AG09319 (cell line): ENCODE results near the gene IRS2.

Experiments used
- DNase-seq: peaks from one replicate; pipeline ENCODE4 v3.0.0-alpha.2; 2010; ENCODE audit warnings: low read depth; ENCODE audit errors: extremely low read depth
- CTCF ChIP-seq: IDR thresholded peaks from 2 replicates; pipeline ENCODE4 v1.5.1; 2011; ENCODE audit warnings: low read depth, mild to moderate bottlenecking, inconsistent platforms, low read length, moderate library complexity

Gene IRS2

GRCh38 chr13:109787135-109787954, 962 bp upstream of the IRS2 start:
- TF ChIP-seq CTCF, result no peak
- no peak for DNase-seq

DNA sequence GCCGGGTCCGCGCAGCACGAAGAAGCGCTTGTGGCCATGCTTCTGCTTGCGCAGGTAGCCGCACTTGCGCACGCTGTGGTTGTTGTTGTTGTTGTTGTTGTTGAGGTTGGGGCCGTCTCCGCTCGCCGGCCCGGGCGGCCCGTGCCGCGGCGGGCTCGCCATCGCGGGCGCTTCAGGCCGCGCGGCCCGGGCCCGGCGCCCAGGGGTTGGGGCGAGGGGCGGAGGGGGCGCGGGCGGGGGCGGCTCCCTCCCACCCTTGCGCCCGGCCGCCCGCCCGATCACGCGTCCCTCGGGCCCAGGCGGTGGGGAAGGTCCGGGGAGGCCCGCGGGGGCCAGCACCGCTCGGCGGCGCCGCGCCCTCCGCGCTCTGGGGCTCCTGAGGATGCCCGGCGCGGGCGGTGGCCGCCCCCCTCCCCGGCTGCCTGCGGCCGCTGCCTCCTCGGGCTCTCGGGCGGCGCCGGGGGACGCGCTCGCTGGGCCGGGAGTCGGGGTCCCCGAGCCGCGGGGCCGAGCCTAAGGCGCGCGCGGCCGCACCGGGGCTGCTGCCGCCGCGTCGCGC, 412 bp downstream of the IRS2 start:
- no peak for DNase-seq
- no peak for TF ChIP-seq CTCF

DNA sequence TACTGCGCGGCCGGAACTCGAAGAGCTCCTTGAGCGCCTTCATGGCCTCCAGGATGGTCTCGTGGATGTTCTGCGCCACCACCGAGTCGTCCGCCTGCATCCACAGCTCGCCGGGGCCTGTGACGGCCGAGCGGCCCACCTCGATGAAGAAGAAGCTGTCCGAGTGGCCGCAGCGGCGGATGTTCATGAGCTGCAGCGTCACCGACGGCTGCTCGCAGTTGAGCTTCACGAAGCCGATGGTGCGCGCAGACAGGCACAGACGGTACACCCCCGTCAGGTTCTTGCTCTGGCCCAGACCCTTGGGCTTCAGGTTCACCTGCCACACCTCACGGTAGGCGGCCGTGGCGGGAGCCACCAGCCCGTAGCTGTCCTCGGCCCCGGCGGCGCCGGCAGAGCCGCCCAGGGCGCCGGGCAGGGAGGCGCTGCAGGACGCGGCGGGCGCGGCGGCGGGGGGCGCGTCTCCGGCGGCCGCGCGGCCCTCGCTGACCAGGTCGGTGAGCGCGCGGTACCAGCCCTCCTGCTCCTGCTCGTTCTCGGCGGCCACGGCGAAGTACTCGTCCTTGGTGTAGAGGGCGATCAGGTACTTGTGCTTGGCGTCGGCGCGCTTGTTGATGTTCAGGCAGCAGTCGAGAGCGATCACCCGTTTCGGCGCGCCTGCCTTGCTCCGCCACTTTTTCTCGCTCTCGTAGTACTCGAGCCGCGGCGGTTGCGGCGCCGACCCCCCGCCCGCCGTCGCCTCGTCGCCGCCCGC, 1.1 kb downstream of the IRS2 start:
- DNase-seq, result no peak

DNA sequence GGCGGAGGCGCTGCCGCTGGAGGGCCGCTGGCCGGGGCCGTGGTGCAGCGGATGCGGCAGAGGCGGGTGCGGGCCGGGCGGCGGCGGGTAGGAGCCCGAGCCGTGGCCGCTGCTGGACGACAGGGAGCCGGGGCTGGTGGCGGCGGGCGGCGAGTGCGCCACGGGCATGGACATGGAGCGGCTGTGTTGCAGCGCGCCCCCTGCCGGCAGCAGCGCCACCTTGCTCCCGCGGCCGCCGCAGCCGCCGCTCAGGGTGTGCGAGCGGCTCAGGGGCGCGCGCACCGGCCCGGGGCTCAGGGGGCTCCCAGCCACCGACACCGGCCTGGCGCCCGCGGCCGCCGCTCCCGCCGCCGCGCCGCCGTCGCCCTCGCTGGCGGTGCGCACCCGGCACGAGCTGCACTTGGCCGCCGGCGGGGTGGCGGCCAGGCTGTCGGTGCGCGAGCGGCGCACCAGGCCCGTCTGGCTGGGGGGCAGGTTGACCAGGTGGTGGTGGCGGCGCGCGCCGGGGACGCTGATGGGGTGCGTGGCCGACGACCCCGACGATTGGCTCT, 1.7 kb downstream of the IRS2 start:
- TF ChIP-seq CTCF, result peak; percentile 25
- DNase-seq, result peak; percentile 47

More for the DNA sequence above, 1.1 kb downstream of the IRS2 start:
- no peak for TF ChIP-seq CTCF

- no peak for TF ChIP-seq CTCF
- no peak for DNase-seq
Measured at GRCh38 chr13:109783815-109784589, 2.4 kb downstream of the IRS2 start.

GRCh38 chr13:109783447-109783814, 3.0 kb downstream of the IRS2 start:
- DNase-seq, result no peak
- TF ChIP-seq CTCF, result no peak; the same call in 1 of the 2 replicates
